Epithelial cell of prostate (primary cell): ENCODE measurements around the gene AKAP1.

Experiments used
- DNase-seq: peaks from one replicate; pipeline ENCODE4 v3.0.0-alpha.2; 2011; ENCODE audit warnings: low read depth, low spot score
- H3K27ac ChIP-seq: fragments of 450-650 bp; 2 replicates; pipeline ENCODE4 v1.5.1; 2017; ENCODE audit warnings: mild to moderate bottlenecking

Gene AKAP1

GRCh38 chr17:57084802-57085447, at the start of gene AKAP1:
TSS of gene AKAP1 (plus strand) at chr17:57085246. CDS start at chr17:57105465, 20,219 bp downstream.
- peak; percentile 73 for DNase-seq
- peak within 1 kb of the TSS; percentile 79 for H3K27ac ChIP-seq

GRCh38 chr17:57035971-57036481, 49.0 kb upstream of the AKAP1 start:
- no peak for DNase-seq
- H3K27ac ChIP-seq, result no peak overlapping the region

GRCh38 chr17:57037411-57037810, 47.6 kb upstream of the AKAP1 start:
- no peak for DNase-seq

GRCh38 chr17:57038486-57038885, 46.6 kb upstream of the AKAP1 start:
- H3K27ac ChIP-seq, result no peak overlapping the region
- DNase-seq, result no peak

More at GRCh38 chr17:57037411-57037810, 47.6 kb upstream of the AKAP1 start:
- H3K27ac ChIP-seq, result no peak overlapping the region

- no peak for DNase-seq
- no peak overlapping the region for H3K27ac ChIP-seq
Measured at GRCh38 chr17:57040571-57040970, 44.5 kb upstream of the AKAP1 start.

GRCh38 chr17:57043276-57043675, 41.8 kb upstream of the AKAP1 start:
- H3K27ac ChIP-seq, result no peak overlapping the region
- no peak for DNase-seq

GRCh38 chr17:57044976-57045867, 39.8 kb upstream of the AKAP1 start:
- H3K27ac ChIP-seq, result no peak overlapping the region
- no peak for DNase-seq

GRCh38 chr17:57045868-57046704, 39.0 kb upstream of the AKAP1 start:
- H3K27ac ChIP-seq, result no peak overlapping the region
- DNase-seq, result no peak

- no peak for DNase-seq
Measured at GRCh38 chr17:57046749-57047148, 38.3 kb upstream of the AKAP1 start.

GRCh38 chr17:57048096-57048495, 37.0 kb upstream of the AKAP1 start:
- DNase-seq, result no peak
- no peak overlapping the region for H3K27ac ChIP-seq

More at GRCh38 chr17:57046749-57047148, 38.3 kb upstream of the AKAP1 start:
- H3K27ac ChIP-seq, result no peak overlapping the region

- H3K27ac ChIP-seq, result no peak overlapping the region
- DNase-seq, result no peak
Measured at GRCh38 chr17:57050306-57050705, 34.7 kb upstream of the AKAP1 start.

GRCh38 chr17:57051886-57052361, 33.1 kb upstream of the AKAP1 start:
- H3K27ac ChIP-seq, result no peak overlapping the region
- peak; percentile 57 for DNase-seq

GRCh38 chr17:57062865-57063264, 22.2 kb upstream of the AKAP1 start:
- H3K27ac ChIP-seq, result no peak overlapping the region
- DNase-seq, result no peak

GRCh38 chr17:57067162-57067561, 17.9 kb upstream of the AKAP1 start:
- H3K27ac ChIP-seq, result no peak overlapping the region
- no peak for DNase-seq

- H3K27ac ChIP-seq, result no peak overlapping the region
- no peak for DNase-seq
Measured at GRCh38 chr17:57067781-57068180, 17.3 kb upstream of the AKAP1 start.

- DNase-seq, result no peak
- no peak overlapping the region for H3K27ac ChIP-seq
Measured at GRCh38 chr17:57068222-57068658, 16.8 kb upstream of the AKAP1 start.

GRCh38 chr17:57068707-57069106, 16.3 kb upstream of the AKAP1 start:
- no peak overlapping the region for H3K27ac ChIP-seq
- DNase-seq, result no peak

- H3K27ac ChIP-seq, result no peak overlapping the region
Measured at GRCh38 chr17:57071991-57072944, 12.8 kb upstream of the AKAP1 start.

GRCh38 chr17:57073626-57074025, 11.4 kb upstream of the AKAP1 start:
- DNase-seq, result no peak
- H3K27ac ChIP-seq, result no peak overlapping the region

More at GRCh38 chr17:57071991-57072944, 12.8 kb upstream of the AKAP1 start:
- no peak for DNase-seq
